Measurements from ENCODE around the gene MACROD2. TPM values are rescaled to one million over a fixed set of nuclear protein-coding genes. Genes with fewer than 3 reads are reported as not detected.

Gene MACROD2
- total RNA-seq, 1 experiment from 2014 or later = 1.4 TPM

GRCh38 chr20:14759979-14760378, 764.7 kb downstream of the MACROD2 start:
- Histone ChIP-seq H3K4me3 (ENCODE audit: low read depth, low read length, poor library complexity, severe bottlenecking) (no peak overlapping the region), H3K27ac (ENCODE audit: low read depth, low read length, poor library complexity, severe bottlenecking) (no peak overlapping the region), H3K4me1 (ENCODE audit: insufficient read depth, low read length, poor library complexity, severe bottlenecking) (no peaks in the 10 kb centered on the region), H3K36me3 (ENCODE audit: insufficient read depth, low read length, poor library complexity, severe bottlenecking) (no peaks in the 10 kb centered on the region), H3K27me3 (replicated peaks; ENCODE audit: insufficient read depth, low read depth, low read length, poor library complexity) (no peaks in the 10 kb centered on the region), H3K9me3 (ENCODE audit: low read depth, low read length, poor library complexity, severe bottlenecking) (no peaks in the 10 kb centered on the region)
- CTCF ChIA-PET = no interaction called here
- intact Hi-C loops (cut with micrococcal nuclease; ENCODE audit: unreplicated experiment) = no loop called here
- DNase-seq (ENCODE audit: low spot score) = no peak
- TF ChIP-seq EZH2 (IDR thresholded peaks at IDR 0.05; ENCODE audit: borderline replicate concordance, low read depth, low read length, poor library complexity, severe bottlenecking) (no peak), CTCF (conservative IDR thresholded peaks at IDR 0.05; ENCODE audit: low read depth, low read length) (no peak)
- POLR2A ChIA-PET (ENCODE audit: low non-redundant PET) = no interaction called here
- BruUV-seq (replicated peaks) = no TSS peak

GRCh38 chr20:14761903-14762302, 766.6 kb downstream of the MACROD2 start:
- Histone ChIP-seq H3K36me3 (ENCODE audit: insufficient read depth, low read length, poor library complexity, severe bottlenecking) (no peaks in the 10 kb centered on the region), H3K27me3 (replicated peaks; ENCODE audit: insufficient read depth, low read depth, low read length, poor library complexity) (no peaks in the 10 kb centered on the region), H3K27ac (ENCODE audit: low read depth, low read length, poor library complexity, severe bottlenecking) (no peak overlapping the region), H3K4me1 (ENCODE audit: insufficient read depth, low read length, poor library complexity, severe bottlenecking) (no peaks in the 10 kb centered on the region), H3K4me3 (ENCODE audit: low read depth, low read length, poor library complexity, severe bottlenecking) (no peak overlapping the region), H3K9me3 (ENCODE audit: low read depth, low read length, poor library complexity, severe bottlenecking) (no peaks in the 10 kb centered on the region)
- intact Hi-C loops (cut with micrococcal nuclease; ENCODE audit: unreplicated experiment) = no loop called here
- no peak for DNase-seq (ENCODE audit: low spot score)
- no peak for TF ChIP-seq CTCF (conservative IDR thresholded peaks at IDR 0.05; ENCODE audit: low read depth, low read length)
- no peak for TF ChIP-seq EZH2 (IDR thresholded peaks at IDR 0.05; ENCODE audit: borderline replicate concordance, low read depth, low read length, poor library complexity, severe bottlenecking)
- CTCF ChIA-PET = no interaction called here
- POLR2A ChIA-PET (ENCODE audit: low non-redundant PET) = no interaction called here
- no TSS peak for BruUV-seq (replicated peaks)

GRCh38 chr20:14764511-14765369, 769.4 kb downstream of the MACROD2 start:
- POLR2A ChIA-PET (ENCODE audit: low non-redundant PET) = no interaction called here
- no peaks in the 10 kb centered on the region for H3K4me1 ChIP-seq (ENCODE audit: insufficient read depth, low read length, poor library complexity, severe bottlenecking)
- H3K27ac ChIP-seq (ENCODE audit: low read depth, low read length, poor library complexity, severe bottlenecking) = no peak overlapping the region
- BruUV-seq (replicated peaks) = no TSS peak
- CTCF ChIA-PET = no interaction called here
- H3K4me3 ChIP-seq (ENCODE audit: low read depth, low read length, poor library complexity, severe bottlenecking) = no peak overlapping the region
- intact Hi-C loops (cut with micrococcal nuclease; ENCODE audit: unreplicated experiment) = no loop called here
- no peaks in the 10 kb centered on the region for H3K36me3 ChIP-seq (ENCODE audit: insufficient read depth, low read length, poor library complexity, severe bottlenecking)
- H3K9me3 ChIP-seq (ENCODE audit: low read depth, low read length, poor library complexity, severe bottlenecking) = no peaks in the 10 kb centered on the region
- no peak for TF ChIP-seq EZH2 (IDR thresholded peaks at IDR 0.05; ENCODE audit: borderline replicate concordance, low read depth, low read length, poor library complexity, severe bottlenecking)
- no peak for TF ChIP-seq CTCF (conservative IDR thresholded peaks at IDR 0.05; ENCODE audit: low read depth, low read length)
- no peaks in the 10 kb centered on the region for H3K27me3 ChIP-seq (replicated peaks; ENCODE audit: insufficient read depth, low read depth, low read length, poor library complexity)
- no peak for DNase-seq (ENCODE audit: low spot score)
